SKM-1 (cell line): ENCODE measurements around the gene LRRC1.
"Not testable (repeated sequence)": the region's sequence is repeated elsewhere in the genome, so short reads cannot be mapped to it uniquely, and the experiment has no call there.

ENCODE experiments used
- DNase-seq: peaks from one replicate; lab custom pipeline; 2025; ENCODE audit not compliant: unreplicated experiment; lab: John Stamatoyannopoulos, UW

Gene LRRC1

DNA sequence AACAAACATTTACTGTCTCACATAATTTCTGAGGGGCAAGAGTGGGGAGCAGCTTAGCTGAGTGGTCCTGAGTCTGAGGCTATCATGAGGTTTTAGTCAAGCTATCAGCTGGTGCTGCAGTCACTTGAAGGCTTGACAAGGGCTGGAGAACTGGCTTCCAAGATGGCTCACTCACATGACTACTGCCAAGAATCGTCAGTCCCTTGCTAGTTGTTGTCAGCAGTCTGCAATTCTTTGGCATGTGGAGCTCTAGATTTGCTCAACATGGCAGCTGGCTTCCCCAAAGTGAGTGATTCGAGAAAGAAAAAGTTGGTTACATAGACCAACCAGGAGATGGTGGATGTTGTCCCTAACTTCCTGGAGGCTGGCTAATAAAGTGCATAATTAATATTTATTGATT lies 2.8 kb upstream of the LRRC1 start:
- no peak for DNase-seq

GRCh38 chr6:53792973-53793317 lies 1.9 kb upstream of the LRRC1 start:
- DNase-seq, result no peak

DNA sequence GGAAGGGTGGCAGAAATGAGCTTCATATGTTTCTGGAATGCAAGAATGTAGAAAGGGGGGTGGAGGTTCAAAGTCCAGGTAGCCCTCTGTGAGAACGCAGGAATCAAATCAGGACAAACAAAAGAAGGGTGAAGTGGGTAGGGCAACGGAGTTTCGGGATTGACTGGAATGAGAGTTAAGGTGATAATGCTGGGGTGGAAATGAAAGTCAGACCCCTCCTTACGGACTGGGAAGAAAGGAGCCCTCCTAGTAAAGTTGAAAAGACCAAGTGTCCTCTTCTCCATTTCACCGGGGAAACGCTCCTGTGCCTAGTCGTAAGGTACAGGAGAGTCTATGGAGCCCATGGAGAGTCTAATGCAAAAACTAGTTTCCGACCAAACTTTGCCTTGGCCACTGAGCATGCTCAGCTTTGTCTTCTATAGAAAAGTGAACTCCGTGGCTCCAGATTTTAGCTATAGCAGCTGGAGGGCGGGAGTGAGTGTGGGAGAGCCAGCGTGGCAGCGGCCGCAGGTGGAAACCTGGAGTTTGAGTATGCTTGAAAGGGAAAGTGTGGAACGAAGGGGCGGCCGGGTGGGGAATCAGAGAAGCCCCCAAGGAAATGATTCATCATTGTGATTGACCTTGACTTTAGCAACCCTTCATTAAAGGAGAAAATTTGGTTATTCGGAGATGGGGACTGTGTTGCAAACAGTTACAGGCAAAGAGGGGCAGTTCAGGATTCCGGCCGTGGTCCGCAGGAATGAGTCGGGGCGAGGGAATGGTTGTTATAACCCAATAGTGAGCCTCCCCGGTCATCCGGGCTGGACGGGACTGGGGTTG lies 1.3 kb upstream of the LRRC1 start:
- peak; percentile 66 for DNase-seq

DNA sequence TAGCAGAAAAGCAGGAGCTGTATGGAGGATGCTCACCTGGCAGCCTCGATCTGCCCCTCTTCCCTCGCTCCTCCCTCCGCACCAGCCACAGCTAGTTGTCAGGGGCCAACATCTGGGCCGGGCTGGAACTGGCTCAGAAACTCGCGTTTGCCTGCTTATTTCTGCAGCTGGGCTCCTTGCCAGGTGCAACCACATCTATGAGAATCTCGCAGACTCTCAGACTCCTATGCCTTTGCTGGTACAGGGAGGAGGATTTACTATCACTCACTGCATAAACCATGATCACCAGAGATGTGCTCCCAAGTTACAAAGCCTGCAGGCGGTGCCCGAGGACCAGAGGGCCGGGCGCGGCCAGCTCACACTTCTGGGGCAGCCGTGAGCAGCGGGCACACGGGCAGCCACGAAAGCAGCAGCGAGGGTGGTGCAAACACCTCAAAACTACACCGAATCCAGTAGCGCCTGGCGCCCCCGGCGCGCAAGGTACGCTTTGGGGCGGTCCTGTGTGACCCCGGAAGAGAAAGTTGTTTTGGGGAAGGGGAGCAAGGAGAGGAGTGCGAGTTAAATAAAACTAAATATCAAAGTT lies 577 bp upstream of the LRRC1 start:
- peak; percentile 84 for DNase-seq

GRCh38 chr6:53795340-53795701 lies 516 bp downstream of the LRRC1 start:
- DNase-seq, result no peak

GRCh38 chr6:53795702-53796450 lies 1.1 kb downstream of the LRRC1 start:
- DNase-seq, result no peak

DNA sequence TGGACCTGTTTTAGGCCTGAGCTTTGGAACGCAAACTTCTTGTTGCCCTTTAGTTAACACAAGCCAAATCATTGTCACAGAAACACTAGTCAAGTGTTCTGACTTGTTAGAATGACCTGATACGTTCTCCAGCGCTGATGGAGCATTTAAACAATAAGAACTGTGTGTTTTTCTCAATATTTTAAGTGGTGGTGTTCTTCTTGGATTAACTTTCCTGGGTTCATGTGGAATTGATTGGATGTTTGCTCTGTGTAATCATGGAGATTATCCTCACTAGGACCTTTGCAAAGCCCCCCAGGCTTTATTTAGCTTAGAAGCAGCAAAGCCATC lies 1.6 kb downstream of the LRRC1 start:
- no peak for DNase-seq

GRCh38 chr6:53796791-53797190 lies 2.0 kb downstream of the LRRC1 start:
- DNase-seq, result no peak

- no peak for DNase-seq
Measured at GRCh38 chr6:53797304-53797703, 2.5 kb downstream of the LRRC1 start.

DNA sequence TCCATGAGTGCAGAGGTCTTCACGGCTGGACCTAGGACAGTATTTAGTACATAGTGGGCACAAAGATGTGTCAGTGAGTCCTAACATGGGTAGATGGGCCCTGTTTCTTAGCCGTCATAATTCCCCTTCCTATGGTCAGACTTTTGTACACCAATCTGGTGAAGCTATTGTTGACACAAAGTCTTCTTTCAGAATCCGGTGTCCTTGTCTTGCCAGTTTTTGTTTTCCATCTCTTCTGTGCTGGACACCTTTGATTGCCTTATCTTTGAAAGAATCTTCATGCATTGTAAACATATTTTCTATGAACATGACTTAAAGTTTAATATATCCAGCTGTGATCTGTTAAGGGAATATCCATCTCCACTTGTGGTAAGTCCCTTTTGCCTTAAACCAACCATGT lies 4.5 kb downstream of the LRRC1 start:
- DNase-seq, result no peak

DNA sequence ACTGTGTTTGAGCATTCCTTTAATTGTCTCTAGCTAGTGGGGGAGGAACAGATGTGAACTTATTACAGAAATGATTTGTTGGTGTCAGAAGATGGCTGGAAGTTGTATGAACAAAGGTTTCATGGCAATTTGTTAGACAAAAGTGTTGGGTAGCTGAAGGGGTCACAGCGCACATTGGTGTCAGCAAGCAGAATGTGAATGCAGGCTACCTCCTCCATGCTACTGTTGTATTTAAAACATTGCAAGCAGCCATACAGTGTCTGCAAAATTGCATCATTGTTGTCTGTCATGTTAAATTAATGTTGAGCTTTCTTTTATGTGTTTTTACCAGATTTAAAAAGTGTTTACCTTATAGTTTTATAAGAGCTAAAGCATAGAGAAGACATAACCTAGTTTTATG lies 6.2 kb downstream of the LRRC1 start:
- no peak for DNase-seq

DNA sequence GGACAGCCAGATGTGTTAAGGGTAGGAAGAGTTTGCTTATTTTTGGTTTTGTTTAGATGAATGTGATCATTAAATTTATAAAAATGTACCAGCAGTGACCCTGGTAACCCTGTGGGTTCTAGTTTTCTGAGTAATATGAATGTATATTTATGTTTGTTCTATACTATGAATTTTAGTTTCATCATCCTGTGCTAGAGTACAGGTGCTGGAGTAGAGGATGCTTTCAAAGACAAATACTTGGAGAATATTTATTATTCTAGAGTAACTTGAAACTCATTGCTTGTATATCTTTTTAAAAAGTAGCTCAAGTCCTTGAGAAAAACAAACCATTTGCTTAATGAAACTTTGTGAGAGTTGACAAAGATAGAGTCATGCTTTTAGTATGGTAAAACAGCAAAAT lies 7.8 kb downstream of the LRRC1 start:
- no peak for DNase-seq

GRCh38 chr6:53803081-53803860 lies 8.5 kb downstream of the LRRC1 start:
- no peak for DNase-seq

DNA sequence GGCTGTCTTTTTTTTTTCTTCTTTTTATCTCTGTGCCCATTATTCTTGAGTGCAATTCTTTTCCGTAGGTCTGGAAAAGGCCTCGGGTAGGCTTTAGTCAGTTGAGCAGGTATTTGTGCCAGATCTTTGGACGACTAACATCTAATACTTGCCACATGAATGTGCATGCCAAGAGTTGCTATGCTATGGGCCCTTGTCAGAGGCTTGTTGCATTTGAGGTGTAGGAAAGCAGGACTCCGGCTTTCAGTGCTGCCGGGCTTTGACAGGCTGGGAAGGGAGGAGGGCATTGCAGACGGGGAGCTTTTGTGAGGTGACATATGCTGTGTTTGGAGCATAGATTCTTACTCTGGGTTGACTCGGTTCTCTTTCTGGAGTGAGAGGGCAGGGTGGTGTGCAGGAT lies 10.2 kb downstream of the LRRC1 start:
- no peak for DNase-seq

DNA sequence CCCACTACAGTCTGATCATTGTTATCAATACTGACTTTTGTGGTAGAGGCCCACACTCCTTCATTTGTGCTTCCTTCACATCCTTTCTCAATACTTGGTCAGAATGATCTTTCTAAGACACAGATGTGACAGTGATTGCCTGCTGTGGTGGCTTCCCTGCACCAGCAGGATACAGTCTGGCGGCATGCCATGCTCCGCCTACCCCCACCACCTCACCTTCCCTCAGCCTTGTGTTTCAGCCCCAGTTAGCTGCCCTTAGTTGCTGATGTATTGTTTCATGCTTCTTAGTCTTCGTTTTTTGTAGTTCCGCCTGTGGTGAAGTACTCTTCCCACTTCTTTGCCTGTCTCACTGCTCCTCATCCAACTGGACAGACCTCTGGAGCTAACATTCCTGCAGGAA lies 10.9 kb downstream of the LRRC1 start:
- DNase-seq, result no peak

DNA sequence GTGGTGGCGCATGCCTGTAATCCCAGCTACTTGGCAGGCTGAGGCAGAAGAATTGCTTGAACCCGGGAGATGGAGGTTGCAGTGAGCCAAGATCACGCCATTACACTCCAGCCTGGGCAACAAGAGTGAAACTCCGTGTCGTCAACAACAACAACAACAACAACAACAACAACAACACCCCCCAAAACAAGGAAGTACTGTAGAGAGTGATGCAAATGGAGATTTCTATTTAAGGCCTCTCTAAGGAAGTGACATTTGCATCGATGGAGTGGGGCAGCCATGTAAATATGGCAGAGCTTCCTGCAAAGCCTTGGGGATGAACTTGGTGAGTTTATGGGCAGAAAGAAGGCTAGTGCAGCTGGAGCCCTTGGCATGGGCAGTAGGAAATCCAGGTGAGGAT lies 12.8 kb downstream of the LRRC1 start:
- not testable (repeated sequence) for DNase-seq

DNA sequence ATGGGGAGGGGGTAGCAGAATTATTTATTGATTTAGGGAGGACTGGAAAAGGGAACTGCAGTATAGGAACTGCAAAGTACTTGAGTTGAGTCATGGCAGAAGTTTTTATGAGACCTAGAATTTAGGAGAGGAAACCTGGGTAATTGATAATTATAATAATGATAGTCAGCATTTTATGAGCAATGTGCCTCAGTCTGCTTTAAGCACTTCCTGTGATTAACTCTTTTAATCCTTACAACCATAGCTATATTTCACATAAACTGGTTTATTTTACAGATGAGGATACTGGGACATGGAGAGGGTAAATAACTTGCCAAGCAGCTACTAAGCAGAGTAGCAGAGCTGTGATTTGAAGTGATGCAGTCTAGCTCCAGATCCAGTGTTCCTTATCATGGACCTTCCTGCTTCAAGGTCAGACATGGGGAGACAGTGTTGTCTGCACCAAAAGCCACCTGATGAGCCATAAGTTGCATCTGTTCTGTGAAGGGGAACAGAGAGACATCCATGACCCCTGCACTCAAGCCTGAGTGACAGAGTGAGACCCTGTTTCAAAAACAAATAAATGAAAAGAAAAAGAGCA lies 13.6 kb downstream of the LRRC1 start:
- no peak for DNase-seq

GRCh38 chr6:53809691-53810090 lies 14.9 kb downstream of the LRRC1 start:
- DNase-seq, result no peak

DNA sequence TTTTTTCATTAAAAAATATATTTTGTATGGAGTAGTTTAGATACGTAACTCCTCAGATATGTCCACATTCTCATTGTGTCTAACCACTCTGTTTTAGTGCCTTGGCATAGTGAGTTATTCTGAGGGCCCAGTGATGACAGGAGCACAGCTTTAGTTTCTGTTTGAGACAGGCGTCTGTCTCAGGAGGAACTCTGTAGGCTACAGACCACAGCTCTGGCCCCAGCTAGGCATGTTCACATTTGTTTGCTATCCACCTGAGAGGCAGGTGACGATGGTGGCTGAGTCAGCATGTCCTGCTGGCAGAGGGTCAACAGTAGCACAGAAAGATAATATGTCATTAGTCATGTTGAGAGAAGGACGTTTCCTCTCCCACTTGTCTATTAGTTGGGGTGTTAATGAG lies 16.3 kb downstream of the LRRC1 start:
- no peak for DNase-seq

DNA sequence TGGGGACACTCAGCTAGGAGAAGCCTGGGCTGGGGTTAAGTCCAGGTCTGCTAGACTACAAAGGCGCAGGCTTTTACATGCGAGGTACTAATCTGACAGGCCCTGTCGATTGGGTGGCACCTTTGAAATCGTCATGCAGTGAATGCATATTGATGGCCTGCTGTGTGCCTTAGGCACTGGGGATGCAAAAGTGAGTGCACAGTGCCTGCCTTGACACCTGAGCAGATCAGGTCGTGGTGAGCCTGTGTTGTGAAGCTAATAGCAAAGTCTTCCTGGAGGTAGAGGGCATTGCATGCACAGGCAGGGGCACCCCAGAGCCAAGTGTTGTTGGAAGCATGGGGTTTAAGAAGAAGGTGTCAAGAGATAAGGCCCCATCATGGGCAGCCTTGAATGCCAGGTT lies 16.9 kb downstream of the LRRC1 start:
- no peak for DNase-seq

GRCh38 chr6:53813096-53813495 lies 18.3 kb downstream of the LRRC1 start:
- DNase-seq, result no peak
